ENCODE data around the gene LRRC27. TPM values are rescaled to one million over a fixed set of nuclear protein-coding genes. Genes with fewer than 3 reads are reported as not detected.

Gene LRRC27
- total and polyA plus RNA-seq, 8 donors, result 2.5 to 11.1 (median 4.3) TPM

DNA sequence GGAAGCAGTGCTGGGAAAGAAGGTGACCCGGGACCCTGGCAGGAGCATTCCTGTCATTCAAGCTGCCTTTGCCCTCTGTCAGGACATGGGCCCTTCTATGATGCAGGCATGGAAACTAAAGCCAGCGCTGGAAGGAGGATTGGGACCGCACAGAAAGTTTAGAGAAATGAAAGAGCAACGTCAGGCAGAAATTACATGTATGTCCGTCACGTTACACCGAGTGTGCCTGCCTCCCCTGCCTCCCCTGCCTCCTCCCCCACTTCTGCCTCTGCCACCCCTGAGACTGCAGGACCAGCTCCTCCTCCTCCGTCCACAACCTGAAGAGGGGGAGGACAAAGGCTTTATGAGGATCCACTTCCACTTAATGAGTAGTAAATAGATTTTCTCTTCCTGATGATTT, 51.1 kb downstream of the LRRC27 start:
- WGBS, 2 donors, result 73 to 87% methylated on average over 8 of the region's 8 CpGs
- DNase-seq (peak in 1 of 6 donors; percentile 22), ATAC-seq (no peak), FAIRE-seq (no peak)
- Histone ChIP-seq H3K36me3 (no peaks in the 10 kb centered on the region), H3K27me3 (no peaks in the 10 kb centered on the region), H3K27ac (no peak overlapping the region), H3K4me1 (no peaks in the 10 kb centered on the region), H3K4me3 (no peak overlapping the region), H3K9me3 (no peaks in the 10 kb centered on the region)
- TF ChIP-seq, protein P1, sequence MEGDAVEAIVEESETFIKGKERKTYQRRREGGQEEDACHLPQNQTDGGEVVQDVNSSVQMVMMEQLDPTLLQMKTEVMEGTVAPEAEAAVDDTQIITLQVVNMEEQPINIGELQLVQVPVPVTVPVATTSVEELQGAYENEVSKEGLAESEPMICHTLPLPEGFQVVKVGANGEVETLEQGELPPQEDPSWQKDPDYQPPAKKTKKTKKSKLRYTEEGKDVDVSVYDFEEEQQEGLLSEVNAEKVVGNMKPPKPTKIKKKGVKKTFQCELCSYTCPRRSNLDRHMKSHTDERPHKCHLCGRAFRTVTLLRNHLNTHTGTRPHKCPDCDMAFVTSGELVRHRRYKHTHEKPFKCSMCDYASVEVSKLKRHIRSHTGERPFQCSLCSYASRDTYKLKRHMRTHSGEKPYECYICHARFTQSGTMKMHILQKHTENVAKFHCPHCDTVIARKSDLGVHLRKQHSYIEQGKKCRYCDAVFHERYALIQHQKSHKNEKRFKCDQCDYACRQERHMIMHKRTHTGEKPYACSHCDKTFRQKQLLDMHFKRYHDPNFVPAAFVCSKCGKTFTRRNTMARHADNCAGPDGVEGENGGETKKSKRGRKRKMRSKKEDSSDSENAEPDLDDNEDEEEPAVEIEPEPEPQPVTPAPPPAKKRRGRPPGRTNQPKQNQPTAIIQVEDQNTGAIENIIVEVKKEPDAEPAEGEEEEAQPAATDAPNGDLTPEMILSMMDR (IDR thresholded peaks at IDR 0.05), result no peak
- intact Hi-C loops (cut with DNase I), result loop anchor here in 2 of 3 donors (10.0 kb wide), 1 partner anchor 262 kb away; no protein-coding TSS in a partner anchor

DNA sequence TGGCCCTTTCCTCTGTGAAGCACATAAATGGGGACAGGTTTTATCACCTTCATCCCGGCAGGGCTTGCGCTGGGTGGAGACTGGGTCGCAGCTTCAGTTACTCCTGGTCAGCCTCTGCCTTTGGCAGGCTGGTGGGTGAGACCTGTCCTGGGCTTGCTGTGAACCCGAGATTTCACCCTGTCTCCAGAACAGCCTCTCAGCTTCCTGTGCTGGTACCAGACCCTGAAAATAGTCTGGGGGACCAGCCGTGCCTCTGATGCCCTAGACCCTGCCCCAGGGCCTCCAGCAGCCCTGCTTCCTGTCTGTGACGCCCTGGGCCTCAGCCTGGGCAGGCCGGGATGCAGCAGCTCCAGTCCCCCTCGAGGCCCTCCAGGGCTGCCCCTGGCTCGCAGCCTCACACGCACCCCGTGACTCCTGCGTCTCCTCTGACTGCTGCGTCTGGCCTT, 51.8 kb downstream of the LRRC27 start:
- TF ChIP-seq, protein P1 (IDR thresholded peaks at IDR 0.05), result no peak
- DNase-seq, result peak in 3 of 6 donors; percentile 5 to 46 (median 42)
- Histone ChIP-seq H3K27me3 (no peaks in the 10 kb centered on the region), H3K27ac (no peak overlapping the region), H3K9me3 (no peaks in the 10 kb centered on the region), H3K4me3 (no peak overlapping the region), H3K36me3 (no peaks in the 10 kb centered on the region), H3K4me1 (peaks cover 0 to under 1% (median under 1%) of the 10 kb centered on the region in 3 donors)
- no peak for ATAC-seq
- 70 to 86% methylated on average over 13 of the region's 13 CpGs for WGBS, 2 donors
- intact Hi-C loops (cut with DNase I), result loop anchor here in 2 of 3 donors (10.0 kb wide), 1 partner anchor 261 kb away; no protein-coding TSS in a partner anchor
- no peak for FAIRE-seq

DNA sequence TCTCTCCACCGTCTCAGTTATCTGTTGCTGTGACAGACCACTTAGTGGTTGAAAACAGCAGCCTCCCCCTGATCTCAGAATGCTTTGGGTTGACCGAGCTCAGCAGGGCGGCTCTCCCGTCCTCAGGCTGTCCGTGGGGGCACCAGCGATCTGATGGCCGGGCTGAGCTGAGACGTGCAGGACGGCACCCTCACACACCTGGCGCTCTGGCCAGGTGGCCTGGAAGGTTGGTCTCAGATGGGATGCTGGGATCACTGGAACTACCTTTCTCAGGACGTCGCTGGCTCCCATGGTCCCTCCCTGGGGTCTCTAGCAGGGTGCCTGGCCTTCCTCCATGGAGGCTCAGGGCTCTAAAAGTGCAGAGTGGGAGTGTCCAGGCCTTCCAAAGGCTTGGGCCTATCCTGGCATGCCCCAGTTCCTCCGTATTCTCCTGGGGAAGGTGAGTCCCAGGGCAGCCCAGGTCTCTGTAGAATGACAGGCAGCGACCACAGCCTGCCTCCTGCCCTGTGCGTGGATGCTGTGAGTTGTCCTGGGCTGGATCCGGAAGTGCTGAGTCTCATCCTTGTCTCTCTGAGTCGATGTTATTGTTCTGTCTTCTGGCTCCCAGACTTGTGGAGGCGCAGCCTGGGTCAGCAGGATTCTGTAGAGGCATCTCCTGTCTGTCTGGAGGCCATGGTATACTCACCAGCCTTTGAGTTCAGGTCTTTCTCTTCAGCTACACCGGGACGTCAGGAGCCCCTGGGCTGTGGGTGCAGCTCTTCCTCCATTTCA, 52.8 kb downstream of the LRRC27 start:
- Histone ChIP-seq H3K4me1 (peaks cover 10% of the 10 kb centered on the region in 3 donors), H3K27me3 (no peaks in the 10 kb centered on the region), H3K27ac (no peak overlapping the region), H3K9me3 (no peaks in the 10 kb centered on the region), H3K4me3 (no peak overlapping the region), H3K36me3 (no peaks in the 10 kb centered on the region)
- intact Hi-C loops (cut with DNase I), result loop anchor here (5.0 to 10.0 kb wide), 2 partner anchors 67 to 260 kb away; no protein-coding TSS in a partner anchor
- 90 to 91% methylated on average over 20 of the region's 20 CpGs for WGBS, 2 donors
- ATAC-seq (no peak), FAIRE-seq (no peak), DNase-seq (peak in 3 of 6 donors; percentile 9 to 64 (median 38))
- TF ChIP-seq, protein P1 (IDR thresholded peaks at IDR 0.05), result no peak

DNA sequence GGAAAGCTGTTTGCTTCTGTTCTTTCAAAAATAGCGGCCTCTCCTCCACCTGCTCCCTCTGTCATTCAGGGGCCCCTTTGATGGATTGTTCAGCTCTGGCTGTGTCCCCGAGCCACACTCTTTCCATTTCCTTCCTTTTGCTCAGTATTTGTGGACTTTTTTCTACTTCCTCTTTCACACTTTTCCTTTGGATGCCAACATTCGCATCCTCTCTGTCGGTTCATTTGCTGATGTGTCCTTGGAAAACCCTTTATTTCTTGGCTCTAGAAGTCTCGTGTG, 53.3 kb downstream of the LRRC27 start:
- no peak for FAIRE-seq
- no peak for DNase-seq
- TF ChIP-seq, protein P1 (IDR thresholded peaks at IDR 0.05), result no peak
- Histone ChIP-seq H3K4me3 (no peak overlapping the region), H3K9me3 (no peaks in the 10 kb centered on the region), H3K36me3 (no peaks in the 10 kb centered on the region), H3K27ac (no peak overlapping the region), H3K4me1 (peaks cover 10% of the 10 kb centered on the region in 3 donors), H3K27me3 (no peaks in the 10 kb centered on the region)
- 54 to 56% methylated on average over 5 of the region's 5 CpGs for WGBS, 2 donors
- intact Hi-C loops (cut with DNase I), result loop anchor here (5.0 to 10.0 kb wide), 2 partner anchors 67 to 259 kb away; no protein-coding TSS in a partner anchor
- no peak for ATAC-seq

Data from pancreas (tissue), 10 donors.